KOPT-K1 (cell line): ENCODE data around the gene TMPRSS4.

Experiments
- H3K27ac ChIP-seq: fragments of 200-600 bp; sonication (generic); 2 replicates; pipeline ENCODE4 v1.5.1; 2016; ENCODE audit warnings: antibody characterized with exemption, mild to moderate bottlenecking, low read depth, low read length; ENCODE audit not compliant: poor library complexity, severe bottlenecking
- H3K36me3 ChIP-seq: fragments of 200-600 bp; sonication (generic); 2 replicates; pipeline ENCODE4 v1.5.1; 2017; ENCODE audit warnings: antibody characterized with exemption, mild to moderate bottlenecking, low read length, moderate library complexity; ENCODE audit not compliant: insufficient read depth
- H3K9me3 ChIP-seq: fragments of 200-600 bp; sonication (generic); 2 replicates; pipeline ENCODE4 v1.5.1; 2017; ENCODE audit warnings: antibody characterized with exemption, low read length, mild to moderate bottlenecking; ENCODE audit not compliant: insufficient read depth, poor library complexity, severe bottlenecking

Gene TMPRSS4

GRCh38 chr11:118051136-118051610 lies 25.7 kb upstream of the TMPRSS4 start:
- Histone ChIP-seq H3K9me3 (no peaks in the 10 kb centered on the region), H3K27ac (no peak overlapping the region), H3K36me3 (no peaks in the 10 kb centered on the region)

- H3K9me3 ChIP-seq = no peaks in the 10 kb centered on the region
- no peaks in the 10 kb centered on the region for H3K36me3 ChIP-seq
- H3K27ac ChIP-seq = no peak overlapping the region
Observed at GRCh38 chr11:118051611-118052461, 25.0 kb upstream of the TMPRSS4 start.

- Histone ChIP-seq H3K27ac (no peak overlapping the region), H3K9me3 (no peaks in the 10 kb centered on the region)
Observed at GRCh38 chr11:118052581-118053206, 24.2 kb upstream of the TMPRSS4 start.

GRCh38 chr11:118054712-118055640 lies 21.9 kb upstream of the TMPRSS4 start:
- H3K9me3 ChIP-seq = no peaks in the 10 kb centered on the region

More at GRCh38 chr11:118052581-118053206, 24.2 kb upstream of the TMPRSS4 start:
- no peaks in the 10 kb centered on the region for H3K36me3 ChIP-seq

GRCh38 chr11:118055966-118056365 lies 20.9 kb upstream of the TMPRSS4 start:
- H3K27ac ChIP-seq = no peak overlapping the region
- H3K36me3 ChIP-seq = no peaks in the 10 kb centered on the region
- no peaks in the 10 kb centered on the region for H3K9me3 ChIP-seq

More at GRCh38 chr11:118054712-118055640, 21.9 kb upstream of the TMPRSS4 start:
- Histone ChIP-seq H3K36me3 (no peaks in the 10 kb centered on the region), H3K27ac (no peak overlapping the region)

- Histone ChIP-seq H3K27ac (no peak overlapping the region), H3K9me3 (no peaks in the 10 kb centered on the region), H3K36me3 (no peaks in the 10 kb centered on the region)
Observed at GRCh38 chr11:118056806-118057205, 20.1 kb upstream of the TMPRSS4 start.

- Histone ChIP-seq H3K27ac (no peak overlapping the region), H3K9me3 (no peaks in the 10 kb centered on the region), H3K36me3 (no peaks in the 10 kb centered on the region)
Observed at GRCh38 chr11:118057251-118058145, 19.4 kb upstream of the TMPRSS4 start.

GRCh38 chr11:118058311-118059245 lies 18.3 kb upstream of the TMPRSS4 start:
- H3K27ac ChIP-seq = no peak overlapping the region
- H3K9me3 ChIP-seq = no peaks in the 10 kb centered on the region
- no peaks in the 10 kb centered on the region for H3K36me3 ChIP-seq

- Histone ChIP-seq H3K27ac (no peak overlapping the region), H3K36me3 (no peaks in the 10 kb centered on the region), H3K9me3 (no peaks in the 10 kb centered on the region)
Observed at GRCh38 chr11:118059246-118059940, 17.5 kb upstream of the TMPRSS4 start.

- H3K9me3 ChIP-seq = no peaks in the 10 kb centered on the region
- no peaks in the 10 kb centered on the region for H3K36me3 ChIP-seq
- H3K27ac ChIP-seq = no peak overlapping the region
Observed at GRCh38 chr11:118060081-118060661, 16.7 kb upstream of the TMPRSS4 start.

- Histone ChIP-seq H3K36me3 (no peaks in the 10 kb centered on the region), H3K27ac (no peak overlapping the region), H3K9me3 (no peaks in the 10 kb centered on the region)
Observed at GRCh38 chr11:118060869-118061268, 16.0 kb upstream of the TMPRSS4 start.

- Histone ChIP-seq H3K36me3 (no peaks in the 10 kb centered on the region), H3K9me3 (no peaks in the 10 kb centered on the region), H3K27ac (no peak overlapping the region)
Observed at GRCh38 chr11:118061586-118062125, 15.2 kb upstream of the TMPRSS4 start.
